Memory B cell (primary cell): ENCODE data around the gene PRPF40B.
"Not testable (repeated sequence)": the region's sequence is repeated elsewhere in the genome, so short reads cannot be mapped to it uniquely, and the experiment has no call there.

Experiments
- ATAC-seq: fragments of 150-1000 bp; cut with Tn5 transposase; 2 replicates; pipeline ENCODE4 v1.10.0; 2021; ENCODE audit warnings: low read depth, mild to moderate bottlenecking, moderate library complexity
- DNase-seq, 2 donors: peaks; one replicate each; pipeline ENCODE4 v3.0.0; 2022; ENCODE audit warnings: low spot score in 2 of 2
- H3K27ac Mint-ChIP-seq: one replicate; pipeline ENCODE4 v1.8.0; 2022; ENCODE audit warnings: mild to moderate bottlenecking, moderate library complexity, mixed read lengths
- H3K27me3 Mint-ChIP-seq: one replicate; pipeline ENCODE4 v1.8.0; 2022; ENCODE audit warnings: mixed read lengths
- H3K36me3 Mint-ChIP-seq: one replicate; pipeline ENCODE4 v1.8.0; 2022; ENCODE audit warnings: mild to moderate bottlenecking, mixed read lengths
- H3K4me1 Mint-ChIP-seq: one replicate; pipeline ENCODE4 v1.8.0; 2022; ENCODE audit warnings: mixed read lengths
- H3K4me3 Mint-ChIP-seq: one replicate; pipeline ENCODE4 v1.8.0; 2022; ENCODE audit warnings: mild to moderate bottlenecking, moderate library complexity, mixed read lengths
- H3K9me3 Mint-ChIP-seq: one replicate; pipeline ENCODE4 v1.8.0; 2022; ENCODE audit warnings: mixed read lengths

Gene PRPF40B

DNA sequence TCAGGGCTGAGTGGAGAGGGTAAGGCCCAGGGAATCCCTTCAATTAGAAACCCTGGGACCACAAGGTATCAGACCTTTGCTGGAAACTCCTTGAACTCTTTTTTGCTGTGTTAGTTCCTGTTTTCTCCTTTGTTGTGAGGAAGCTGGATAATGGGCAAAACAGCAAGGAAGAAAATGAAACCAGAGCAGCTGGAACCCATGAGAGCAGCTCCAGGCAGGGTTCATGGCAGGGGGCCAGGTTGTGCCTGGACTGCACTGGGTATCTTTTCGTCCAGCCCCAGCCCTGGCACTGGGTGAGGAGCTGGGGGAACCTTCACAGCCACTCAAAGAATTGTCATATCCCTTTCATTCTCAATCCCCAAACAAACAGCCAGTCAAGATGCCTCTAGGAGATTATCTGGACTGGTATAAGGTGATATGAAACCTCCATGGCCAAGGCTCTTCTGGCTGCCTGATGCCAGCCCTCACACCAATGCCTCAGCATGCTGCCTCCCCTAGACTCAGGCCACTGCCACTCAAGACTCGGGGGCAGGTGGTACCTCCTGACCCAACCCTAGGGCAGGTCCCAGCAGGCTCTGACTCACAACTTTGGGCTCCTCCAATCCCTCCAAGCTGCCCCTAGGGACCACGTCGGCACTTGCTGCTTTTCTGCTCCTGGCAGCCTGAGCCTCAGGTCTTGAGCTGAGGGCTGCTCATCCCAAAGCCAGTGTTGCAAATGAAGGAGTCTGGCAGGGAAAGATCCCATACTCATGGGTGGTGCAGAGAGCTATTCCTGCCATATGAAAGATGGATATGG lies 34.4 kb upstream of the PRPF40B start:
- Mint-ChIP-seq H3K36me3 (peaks cover 21% of the 10 kb centered on the region), H3K4me1 (peaks cover 2% of the 10 kb centered on the region), H3K9me3 (peaks cover 9% of the 10 kb centered on the region), H3K27me3 (no peaks in the 10 kb centered on the region), H3K27ac (no peak overlapping the region), H3K4me3 (no peak overlapping the region)
- ATAC-seq (no peak), DNase-seq (no peak)

DNA sequence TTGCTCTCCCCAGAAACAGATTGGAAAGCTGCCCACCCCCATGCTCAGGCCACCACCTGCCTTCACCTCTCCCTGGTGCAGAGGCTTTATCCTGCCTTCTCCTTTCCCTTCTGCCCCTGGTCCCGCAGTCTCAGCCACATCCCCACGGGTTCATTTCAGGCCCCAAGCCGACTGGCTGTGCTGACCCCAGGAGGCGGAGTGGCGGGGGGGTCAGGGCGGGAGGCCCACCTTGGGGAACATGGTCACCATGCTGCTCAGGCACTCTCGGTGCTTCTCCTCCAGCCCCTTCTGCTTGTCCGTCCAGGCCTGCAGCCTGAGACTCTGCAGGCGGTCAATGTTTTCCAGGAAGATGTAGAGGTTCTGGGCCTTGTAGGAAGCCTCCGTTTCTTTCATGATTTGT lies 24.8 kb upstream of the PRPF40B start:
- peak overlapping the region; percentile 49 for H3K27ac Mint-ChIP-seq
- no peak for DNase-seq
- H3K4me3 Mint-ChIP-seq: no peak overlapping the region
- H3K9me3 Mint-ChIP-seq: no peaks in the 10 kb centered on the region
- H3K36me3 Mint-ChIP-seq: no peaks in the 10 kb centered on the region
- no peaks in the 10 kb centered on the region for H3K4me1 Mint-ChIP-seq
- H3K27me3 Mint-ChIP-seq: no peaks in the 10 kb centered on the region
- ATAC-seq: no peak

DNA sequence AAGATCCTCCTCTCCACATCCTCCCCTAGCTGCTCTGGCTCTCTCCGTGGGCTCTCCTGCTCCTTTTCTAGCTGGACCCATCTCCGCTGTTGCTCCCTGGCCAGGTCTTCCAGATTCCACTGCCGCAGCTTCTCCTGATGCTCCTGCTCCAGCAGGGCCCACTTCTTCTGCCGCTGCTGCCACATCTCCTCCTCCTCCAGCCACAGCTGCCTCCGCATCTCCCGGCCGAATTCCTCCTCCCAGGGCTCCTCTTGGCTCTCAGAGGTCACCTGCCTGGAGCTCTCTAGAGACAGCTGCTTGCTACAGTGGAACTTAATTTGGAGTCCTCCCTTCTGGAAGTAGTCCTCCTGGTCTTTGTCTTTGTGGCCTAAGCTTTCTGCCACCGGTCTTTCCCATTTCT lies 23.4 kb upstream of the PRPF40B start:
- Mint-ChIP-seq H3K9me3 (no peaks in the 10 kb centered on the region), H3K36me3 (no peaks in the 10 kb centered on the region), H3K4me3 (no peak overlapping the region), H3K4me1 (no peaks in the 10 kb centered on the region), H3K27ac (no peak overlapping the region), H3K27me3 (no peaks in the 10 kb centered on the region)
- ATAC-seq (no peak), DNase-seq (no peak)

DNA sequence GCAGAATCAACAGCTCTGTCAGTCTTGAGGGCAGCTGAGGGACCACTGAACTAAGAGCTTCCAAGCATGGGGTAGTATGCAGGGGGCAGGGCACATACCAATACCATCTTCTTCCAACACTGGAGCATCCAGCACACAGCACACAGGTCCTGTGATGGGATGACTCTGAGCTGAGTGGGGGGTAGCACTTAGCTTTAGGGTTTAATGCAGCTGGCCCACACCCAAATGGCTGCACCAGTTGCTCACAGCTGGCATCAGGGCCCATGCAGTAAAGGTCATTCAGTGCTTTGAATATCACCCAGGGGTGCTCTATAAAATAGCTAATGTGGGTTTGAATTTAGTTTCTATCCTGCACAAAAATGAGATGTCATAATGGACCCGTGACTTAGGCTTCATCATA lies 19.6 kb upstream of the PRPF40B start:
- Mint-ChIP-seq H3K27me3 (no peaks in the 10 kb centered on the region), H3K36me3 (peaks cover 2% of the 10 kb centered on the region), H3K9me3 (no peaks in the 10 kb centered on the region), H3K4me1 (no peaks in the 10 kb centered on the region), H3K27ac (no peak overlapping the region), H3K4me3 (no peak overlapping the region)
- no peak for ATAC-seq
- DNase-seq: no peak

DNA sequence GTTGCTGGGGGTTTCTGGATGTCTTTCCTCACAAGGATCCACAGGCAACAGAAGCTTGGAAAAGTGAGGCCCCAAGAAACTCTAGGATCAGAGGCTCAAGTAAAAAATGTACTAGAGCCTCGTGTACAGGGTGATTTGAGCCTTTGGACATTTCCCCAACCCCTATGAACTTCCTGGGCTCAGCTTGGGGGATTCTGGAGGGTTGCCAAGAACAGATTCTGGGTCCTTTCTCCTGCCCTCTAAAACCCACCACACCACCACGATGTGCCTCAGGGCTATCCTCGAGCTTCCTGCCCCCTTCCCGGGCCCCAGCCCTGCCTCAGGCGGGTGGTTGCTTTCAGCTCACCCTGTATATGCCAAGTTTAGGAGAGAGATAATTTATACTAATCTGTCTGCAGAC lies 18.5 kb upstream of the PRPF40B start:
- ATAC-seq (no peak), DNase-seq (no peak)
- Mint-ChIP-seq H3K4me1 (no peaks in the 10 kb centered on the region), H3K36me3 (peaks cover 2% of the 10 kb centered on the region), H3K4me3 (no peak overlapping the region), H3K27ac (no peak overlapping the region), H3K9me3 (no peaks in the 10 kb centered on the region), H3K27me3 (no peaks in the 10 kb centered on the region)

DNA sequence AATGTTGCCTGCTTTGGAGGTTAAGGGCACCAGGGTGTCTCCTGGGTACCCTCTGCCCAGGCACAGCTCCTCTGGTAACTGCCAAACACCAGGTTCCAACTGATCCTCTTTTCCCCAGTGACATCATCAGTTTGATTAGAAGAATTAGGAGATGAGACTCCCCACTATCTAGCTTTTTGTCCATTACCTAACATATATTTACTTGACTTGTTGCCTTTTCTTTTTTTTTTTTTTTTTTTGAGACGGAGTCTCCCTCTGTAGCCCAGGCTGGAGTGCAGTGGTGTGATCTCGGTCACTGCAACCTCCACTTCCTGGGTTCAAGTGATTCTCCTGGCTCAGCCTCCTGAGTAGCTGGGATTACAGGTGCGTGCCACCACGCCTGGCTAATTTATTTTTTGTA lies 17.8 kb upstream of the PRPF40B start, which contains the start of gene FAM186B:
Gene FAM186B (minus strand): TSS at position 101 of the 400 bp plus-strand sequence. CDS start 162 bp downstream, outside the sequence.
- H3K4me3 Mint-ChIP-seq, ATAC-seq, H3K27me3 Mint-ChIP-seq, H3K9me3 Mint-ChIP-seq, H3K27ac Mint-ChIP-seq, H3K4me1 Mint-ChIP-seq, H3K36me3 Mint-ChIP-seq, DNase-seq: not testable (repeated sequence)

DNA sequence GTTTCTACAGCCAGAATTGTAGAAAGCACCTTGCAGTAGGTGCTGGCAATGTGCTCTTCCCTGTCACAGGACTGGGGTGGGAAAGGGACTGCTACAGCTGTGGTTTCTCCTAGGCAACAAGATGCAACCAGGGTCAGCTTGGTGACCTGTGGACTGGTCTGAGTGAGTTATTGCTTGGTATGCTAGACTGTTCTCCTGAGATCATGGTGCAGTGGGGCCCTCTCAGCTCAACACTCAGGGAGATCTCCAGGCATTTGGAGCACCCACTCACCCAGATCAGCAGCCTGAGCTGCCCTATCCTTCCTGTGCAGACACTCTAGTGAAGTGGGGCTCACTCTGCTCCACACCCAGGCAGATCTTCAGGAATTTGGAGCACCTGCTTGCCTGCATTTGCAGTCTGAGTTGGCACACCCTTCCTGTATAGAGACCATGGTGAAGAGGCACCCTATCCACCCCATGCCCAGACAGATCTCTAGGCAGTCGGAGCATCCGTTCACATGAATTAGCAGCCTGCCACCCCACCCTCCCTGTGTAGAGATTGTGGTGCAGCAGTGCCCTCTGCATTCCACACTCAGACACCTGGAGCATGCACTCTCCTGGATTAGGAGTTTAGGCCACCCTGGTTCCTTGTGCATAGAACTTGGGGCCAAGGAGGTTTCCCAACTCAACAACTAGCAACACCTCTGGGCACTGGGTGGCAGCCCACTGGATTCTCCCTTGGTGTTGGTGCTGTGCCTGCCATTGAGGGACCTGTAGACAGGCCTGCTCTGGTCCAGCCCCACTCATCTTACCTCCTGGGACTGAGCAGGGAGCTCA lies 14.1 kb upstream of the PRPF40B start:
- DNase-seq (no peak), ATAC-seq (no peak)
- Mint-ChIP-seq H3K4me3 (no peak overlapping the region), H3K4me1 (no peaks in the 10 kb centered on the region), H3K9me3 (no peaks in the 10 kb centered on the region), H3K27ac (no peak overlapping the region), H3K36me3 (peaks cover 2% of the 10 kb centered on the region), H3K27me3 (peaks cover 2% of the 10 kb centered on the region)

DNA sequence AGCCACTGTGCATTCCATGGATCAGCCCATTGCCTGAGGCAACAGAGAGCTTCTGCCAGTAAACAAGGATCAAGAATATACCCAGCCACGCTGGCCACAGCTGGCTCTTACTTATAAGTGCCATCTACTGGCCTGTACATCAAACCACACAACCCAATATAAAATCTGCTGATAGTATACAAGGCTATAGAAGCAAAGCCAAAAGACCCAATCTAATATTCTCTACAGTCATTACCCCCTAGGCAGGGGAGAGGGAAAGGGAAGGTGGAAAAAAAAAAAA lies 13.5 kb upstream of the PRPF40B start:
- Mint-ChIP-seq H3K9me3 (no peaks in the 10 kb centered on the region), H3K4me1 (no peaks in the 10 kb centered on the region), H3K36me3 (peaks cover 2% of the 10 kb centered on the region), H3K4me3 (no peak overlapping the region), H3K27me3 (peaks cover 4% of the 10 kb centered on the region), H3K27ac (no peak overlapping the region)
- DNase-seq: no peak
- ATAC-seq: no peak

DNA sequence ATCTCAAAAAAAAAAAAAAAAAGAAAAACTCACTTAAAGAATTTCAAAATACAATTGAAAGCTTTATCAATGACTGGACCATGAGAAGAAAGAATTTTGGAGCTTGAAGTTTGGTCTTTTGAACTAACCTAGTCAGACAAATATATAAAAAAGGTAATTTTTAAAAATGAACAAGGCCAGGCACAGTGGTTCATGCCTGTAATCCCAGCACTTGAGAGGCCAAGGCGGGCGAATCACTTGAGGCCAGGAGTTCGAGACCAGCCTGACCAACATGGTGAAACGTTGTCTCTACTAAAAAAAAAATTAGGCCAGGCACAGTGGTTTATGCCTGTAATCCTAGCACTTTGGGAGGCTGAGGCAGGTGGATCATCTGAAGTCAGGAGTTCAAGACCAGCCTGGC lies 12.6 kb upstream of the PRPF40B start:
- DNase-seq, H3K27ac Mint-ChIP-seq, H3K9me3 Mint-ChIP-seq, H3K27me3 Mint-ChIP-seq, H3K4me1 Mint-ChIP-seq, H3K4me3 Mint-ChIP-seq, ATAC-seq, H3K36me3 Mint-ChIP-seq: not testable (repeated sequence)

DNA sequence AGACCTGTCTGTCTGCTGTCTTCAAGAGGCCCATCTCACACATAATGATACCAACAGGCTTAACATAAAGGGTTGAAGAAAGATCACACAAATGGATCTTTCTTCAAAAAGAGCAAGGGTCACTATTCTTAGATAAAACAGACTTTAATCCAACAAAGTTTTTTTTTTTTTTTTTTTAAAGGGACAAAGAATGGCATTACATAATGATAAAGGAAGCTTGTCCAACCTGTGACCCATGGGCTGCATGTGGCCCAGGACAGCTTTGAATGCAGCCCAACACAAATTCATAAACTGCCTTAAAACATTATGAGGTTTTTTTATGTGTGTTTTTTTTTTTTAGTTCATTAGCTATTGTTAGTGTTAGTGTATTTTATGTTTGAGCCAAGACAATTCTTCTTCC lies 11.2 kb upstream of the PRPF40B start:
- H3K4me3 Mint-ChIP-seq: no peak overlapping the region
- ATAC-seq (no peak), DNase-seq (no peak)
- H3K4me1 Mint-ChIP-seq: no peaks in the 10 kb centered on the region
- H3K27me3 Mint-ChIP-seq: peaks cover 4% of the 10 kb centered on the region
- H3K27ac Mint-ChIP-seq: no peak overlapping the region
- no peaks in the 10 kb centered on the region for H3K9me3 Mint-ChIP-seq
- H3K36me3 Mint-ChIP-seq: no peaks in the 10 kb centered on the region

DNA sequence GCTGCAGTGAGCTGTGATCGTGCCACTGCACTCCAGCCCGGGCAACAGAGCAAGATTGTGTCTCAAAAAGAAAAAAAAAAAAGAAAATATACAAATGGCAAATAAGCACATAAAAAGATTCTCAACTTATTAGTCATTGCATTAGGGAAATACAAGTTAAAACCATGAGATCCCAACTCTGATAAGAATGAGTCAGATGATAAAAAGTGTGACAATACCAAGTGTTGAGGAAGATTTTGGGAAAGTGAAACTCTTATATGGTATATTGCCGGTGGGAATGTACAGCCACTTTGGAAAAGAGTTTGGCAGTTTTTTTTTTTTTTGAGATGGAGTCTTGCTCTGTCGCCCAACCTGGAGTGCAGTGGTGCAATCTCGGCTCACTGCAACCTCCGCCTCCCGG lies 7.6 kb upstream of the PRPF40B start:
- Mint-ChIP-seq H3K27ac (no peak overlapping the region), H3K27me3 (peaks cover 3% of the 10 kb centered on the region), H3K36me3 (no peaks in the 10 kb centered on the region), H3K4me3 (no peak overlapping the region), H3K4me1 (no peaks in the 10 kb centered on the region), H3K9me3 (no peaks in the 10 kb centered on the region)
- no peak for DNase-seq
- ATAC-seq: no peak

DNA sequence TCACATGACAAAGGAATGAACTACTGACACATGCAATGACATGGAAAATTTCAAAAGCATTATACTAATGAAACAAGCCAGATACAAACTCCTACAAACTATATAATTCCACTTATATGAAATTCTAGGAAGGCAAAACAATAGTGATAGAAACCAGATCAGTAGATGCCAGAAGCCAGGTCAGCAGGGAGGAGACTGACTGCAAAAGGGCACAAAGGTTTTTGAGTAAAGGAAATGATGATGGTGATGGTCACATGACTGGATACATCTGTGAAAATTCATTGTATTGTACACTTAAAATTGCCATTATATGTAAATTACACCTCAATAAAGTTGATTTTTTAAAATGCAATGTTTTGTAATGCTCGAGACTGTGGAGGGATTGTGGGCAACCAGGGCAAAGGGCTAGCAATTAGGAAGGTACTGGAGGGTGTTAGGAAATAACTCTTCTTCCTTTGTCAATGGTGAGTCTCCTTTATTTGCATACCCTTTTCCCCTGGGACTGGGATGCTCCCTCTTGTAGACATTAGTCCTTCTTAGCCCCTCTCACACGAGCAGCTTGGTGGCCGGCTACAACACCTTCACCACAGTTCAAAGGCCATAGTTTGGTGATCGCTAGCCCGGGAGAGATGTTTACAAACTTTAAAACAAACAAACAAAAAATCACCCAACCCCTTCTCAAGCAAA lies 6.7 kb upstream of the PRPF40B start:
- H3K27ac Mint-ChIP-seq: no peak overlapping the region
- ATAC-seq (no peak), DNase-seq (no peak)
- H3K36me3 Mint-ChIP-seq: no peaks in the 10 kb centered on the region
- peaks cover 6% of the 10 kb centered on the region for H3K4me1 Mint-ChIP-seq
- H3K27me3 Mint-ChIP-seq: peaks cover 3% of the 10 kb centered on the region
- H3K9me3 Mint-ChIP-seq: no peaks in the 10 kb centered on the region
- no peak overlapping the region for H3K4me3 Mint-ChIP-seq

DNA sequence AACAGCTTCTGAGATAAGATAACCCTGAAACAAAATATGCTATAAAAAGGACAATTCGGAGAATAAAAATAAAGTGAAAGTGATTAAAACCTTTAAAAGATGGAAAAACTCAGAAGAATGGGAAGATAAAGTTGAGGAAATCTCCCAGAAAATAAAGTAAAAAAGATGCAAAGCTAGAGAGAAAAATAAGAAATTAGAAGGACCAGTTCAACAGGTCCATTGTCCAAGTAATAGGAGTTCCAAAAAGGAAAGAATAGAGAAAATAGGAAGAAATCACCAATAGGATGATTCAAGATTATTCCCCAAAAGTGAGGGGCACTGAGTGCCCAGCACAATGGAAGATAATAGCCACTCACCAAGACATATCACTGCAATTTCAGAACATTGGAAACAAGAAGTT lies 4.8 kb upstream of the PRPF40B start:
- ATAC-seq (no peak), DNase-seq (no peak)
- H3K27ac Mint-ChIP-seq: no peak overlapping the region
- peaks cover 7% of the 10 kb centered on the region for H3K4me1 Mint-ChIP-seq
- H3K27me3 Mint-ChIP-seq: peaks cover 3% of the 10 kb centered on the region
- H3K4me3 Mint-ChIP-seq: no peak overlapping the region
- H3K36me3 Mint-ChIP-seq: no peaks in the 10 kb centered on the region
- no peaks in the 10 kb centered on the region for H3K9me3 Mint-ChIP-seq

DNA sequence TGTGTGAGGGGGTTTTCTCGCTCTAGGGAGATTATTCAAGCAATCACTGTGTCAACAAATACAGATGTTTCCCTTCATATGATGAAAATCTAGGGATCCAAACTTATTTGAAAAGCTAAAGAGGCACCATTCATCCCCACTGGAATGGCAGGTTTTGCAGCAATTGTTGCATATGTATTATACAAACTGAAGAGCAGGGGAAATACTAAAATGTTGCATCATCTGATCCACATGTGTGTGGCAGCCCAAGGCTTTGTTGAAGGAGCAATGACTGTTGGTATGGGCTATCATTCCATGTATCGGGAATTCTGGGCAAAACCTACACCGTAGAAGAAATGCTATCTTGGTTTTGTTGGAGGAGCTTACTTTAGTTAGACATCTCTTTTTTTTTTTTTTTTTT lies 4.1 kb upstream of the PRPF40B start:
- DNase-seq (no peak), ATAC-seq (no peak)
- no peak overlapping the region for H3K4me3 Mint-ChIP-seq
- H3K9me3 Mint-ChIP-seq: no peaks in the 10 kb centered on the region
- no peak overlapping the region for H3K27ac Mint-ChIP-seq
- H3K27me3 Mint-ChIP-seq: peaks cover 2% of the 10 kb centered on the region
- no peaks in the 10 kb centered on the region for H3K36me3 Mint-ChIP-seq
- peaks cover 7% of the 10 kb centered on the region for H3K4me1 Mint-ChIP-seq
